ENCODE data around the gene TSPAN11.

- TF ChIP-seq POLR2AphosphoS5 (IDR thresholded peaks at IDR 0.05; ENCODE audit: low read depth, low read length): no peak
- TF ChIP-seq TAF1 (IDR thresholded peaks at IDR 0.05; ENCODE audit: borderline replicate concordance, low read depth, low read length): no peak
Measured at GRCh38 chr12:30964896-30965612, 38.5 kb downstream of the TSPAN11 start.
